ENCODE data around the gene KDM6B.
A peak's percentile ranks its signal among the peaks of the same experiment; 100 is the strongest.

Gene KDM6B

GRCh38 chr17:7823581-7824001 lies 10.4 kb upstream of the KDM6B start:
- DNase-seq (ENCODE audit: low read depth): no peak

DNA sequence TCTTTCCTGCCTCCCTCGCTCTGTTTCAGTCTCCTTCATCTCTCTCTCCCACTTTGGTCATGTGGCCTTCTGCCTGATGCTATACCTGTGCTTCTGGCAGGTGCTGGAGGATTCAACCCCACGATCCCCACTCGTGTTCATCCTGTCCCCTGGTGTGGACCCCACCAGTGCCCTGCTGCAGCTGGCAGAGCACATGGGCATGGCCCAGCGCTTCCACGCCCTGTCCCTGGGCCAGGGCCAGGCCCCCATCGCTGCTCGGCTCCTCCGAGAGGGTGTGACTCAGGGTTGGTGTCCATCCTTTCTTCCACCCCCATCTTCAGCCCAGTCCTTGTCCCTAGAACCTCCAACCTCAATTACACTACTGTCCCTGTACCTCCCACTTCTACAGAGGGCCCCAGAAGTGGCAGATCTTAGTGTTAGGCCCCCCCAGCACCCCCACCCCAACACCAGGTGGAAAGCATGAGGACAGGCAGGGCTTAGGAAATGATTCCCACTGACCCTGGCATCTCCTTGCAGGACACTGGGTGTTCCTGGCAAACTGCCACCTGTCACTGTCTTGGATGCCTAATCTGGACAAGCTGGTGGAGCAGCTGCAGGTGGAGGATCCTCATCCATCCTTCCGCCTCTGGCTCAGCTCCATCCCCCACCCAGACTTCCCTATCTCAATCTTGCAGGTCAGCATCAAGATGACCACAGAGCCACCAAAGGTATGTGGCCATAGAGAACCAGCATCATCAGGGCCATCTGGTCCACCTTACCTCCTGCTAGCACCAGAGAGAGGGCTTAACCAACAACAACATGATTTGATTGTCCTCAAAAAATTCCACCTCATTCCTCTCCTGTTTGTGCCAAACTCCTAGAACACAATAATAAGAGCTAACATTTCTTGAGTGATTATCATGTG lies 9.7 kb upstream of the KDM6B start:
- no peak for DNase-seq (ENCODE audit: low read depth)

DNA sequence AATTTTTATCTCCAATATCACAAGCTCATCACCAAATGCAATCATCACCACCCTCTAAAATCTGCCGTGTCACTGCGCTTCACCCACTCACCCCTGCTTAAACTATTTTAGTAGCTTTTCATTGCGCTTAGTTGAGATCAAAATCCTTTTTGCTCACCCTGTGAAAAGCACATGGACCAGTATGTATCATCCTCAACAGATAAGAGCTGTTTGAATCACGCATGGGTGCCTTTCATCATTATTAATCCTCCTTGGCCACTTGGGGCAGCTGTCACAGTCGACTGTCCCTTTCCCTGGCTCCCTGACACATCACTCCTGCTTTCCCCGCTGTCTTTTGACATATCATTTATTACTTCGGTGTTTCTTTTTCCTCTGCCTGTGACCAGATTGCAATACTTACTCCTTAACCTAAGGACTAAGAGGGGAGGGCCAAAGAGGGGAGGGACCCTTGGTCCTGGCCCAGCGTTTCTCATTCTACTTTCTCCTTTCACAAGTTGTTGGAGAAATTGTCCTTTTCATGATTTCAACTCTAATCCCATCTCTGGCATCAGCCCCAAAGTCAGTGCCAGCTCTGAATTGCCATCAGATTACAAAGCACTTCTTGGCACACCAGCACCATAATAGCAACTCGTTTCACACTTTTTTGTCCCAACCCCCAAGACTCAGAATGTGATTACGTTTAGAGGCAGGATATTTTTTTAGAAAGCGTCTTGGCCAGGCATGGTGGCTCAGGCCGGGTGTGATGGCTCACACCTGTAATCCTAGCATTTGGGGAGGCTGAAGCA lies 8.6 kb upstream of the KDM6B start:
- peak; percentile 28 for DNase-seq (ENCODE audit: low read depth)

- DNase-seq (ENCODE audit: low read depth): no peak
These were observed 3.4 kb upstream of the KDM6B start for GRCh38 chr17:7830616-7831015.

- no peak for DNase-seq (ENCODE audit: low read depth)
These were observed 2.8 kb upstream of the KDM6B start for GRCh38 chr17:7831233-7831632.

- no peak for DNase-seq (ENCODE audit: low read depth)
These were observed 1.6 kb upstream of the KDM6B start for GRCh38 chr17:7832431-7832830.

DNA sequence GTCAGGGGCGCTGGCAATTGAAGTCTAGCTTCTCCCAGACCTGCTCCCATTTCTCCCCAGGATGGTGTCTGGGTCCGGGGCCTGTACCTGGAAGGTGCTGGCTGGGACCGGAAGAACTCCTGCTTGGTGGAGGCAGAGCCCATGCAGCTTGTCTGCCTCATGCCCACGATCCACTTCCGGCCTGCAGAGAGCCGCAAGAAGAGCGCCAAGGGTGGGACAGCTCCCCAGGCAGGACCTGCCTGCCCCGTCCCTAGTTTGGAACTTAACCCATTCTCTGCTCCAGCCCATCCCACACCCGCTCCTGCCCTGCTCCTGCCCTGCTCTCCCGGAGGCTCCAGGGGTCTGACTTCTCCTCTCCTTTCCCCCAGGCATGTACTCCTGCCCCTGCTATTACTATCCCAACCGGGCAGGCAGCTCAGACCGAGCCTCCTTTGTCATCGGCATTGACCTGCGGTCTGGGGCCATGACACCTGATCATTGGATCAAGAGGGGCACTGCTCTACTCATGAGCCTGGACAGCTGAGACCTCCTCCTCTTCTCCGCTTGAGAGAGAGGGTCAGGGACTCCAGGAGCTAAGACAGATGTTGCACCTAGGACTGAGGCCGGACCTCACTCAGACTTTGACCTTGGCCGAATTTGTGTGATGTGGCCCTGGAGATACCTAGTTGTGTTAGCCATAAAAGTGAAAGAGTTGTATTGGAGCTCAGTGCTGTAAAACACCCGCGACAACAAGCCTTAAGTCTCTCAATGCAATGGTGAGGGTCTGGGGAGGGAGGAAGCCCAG lies 814 bp upstream of the KDM6B start:
- no peak for DNase-seq (ENCODE audit: low read depth)

GRCh38 chr17:7834542-7834956 lies 532 bp downstream of the KDM6B start:
- no peak for DNase-seq (ENCODE audit: low read depth)

DNA sequence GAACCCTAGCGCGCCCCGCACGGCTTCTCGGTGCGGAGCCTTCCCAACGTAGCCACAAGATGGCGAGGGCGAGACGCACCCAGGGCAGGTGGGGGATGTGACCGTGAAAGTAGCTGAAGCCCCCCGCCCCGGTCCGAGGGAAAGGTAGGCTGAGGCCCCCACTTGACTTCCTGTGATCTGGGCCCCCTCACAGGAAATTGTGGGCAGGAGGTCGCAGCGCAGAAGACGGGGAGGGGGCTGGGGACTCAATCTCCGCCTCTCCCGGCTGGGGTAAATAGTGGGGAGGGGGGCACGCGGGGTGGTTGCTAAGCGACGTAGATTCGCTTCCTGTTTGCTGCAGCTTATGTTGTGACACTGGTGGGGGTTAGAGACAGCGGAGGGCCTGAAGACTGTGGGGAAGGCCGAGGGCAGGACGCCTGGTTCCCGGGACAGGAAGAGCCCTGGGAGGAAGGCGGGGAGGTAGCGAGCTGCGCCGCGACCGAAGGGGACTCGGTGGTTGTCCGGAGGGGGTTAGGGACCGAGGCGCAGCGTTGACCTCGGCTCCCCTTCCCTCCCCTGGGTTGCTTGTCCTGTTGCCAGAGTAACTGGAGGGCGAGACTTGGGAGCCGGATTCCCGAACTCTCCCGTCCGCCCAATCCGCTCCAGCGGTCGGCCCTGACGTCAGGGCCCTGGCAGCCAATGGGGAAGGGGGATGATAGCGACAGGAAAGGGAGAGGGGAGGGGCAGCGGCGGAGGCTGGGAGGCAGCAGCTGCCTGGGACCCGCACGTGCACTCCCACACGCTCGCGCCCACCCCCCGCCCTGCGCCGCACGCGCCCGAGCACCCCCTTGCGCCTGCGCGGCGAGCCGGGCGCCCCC lies 1.2 kb downstream of the KDM6B start:
- peak; percentile 98 for DNase-seq (ENCODE audit: low read depth)

DNA sequence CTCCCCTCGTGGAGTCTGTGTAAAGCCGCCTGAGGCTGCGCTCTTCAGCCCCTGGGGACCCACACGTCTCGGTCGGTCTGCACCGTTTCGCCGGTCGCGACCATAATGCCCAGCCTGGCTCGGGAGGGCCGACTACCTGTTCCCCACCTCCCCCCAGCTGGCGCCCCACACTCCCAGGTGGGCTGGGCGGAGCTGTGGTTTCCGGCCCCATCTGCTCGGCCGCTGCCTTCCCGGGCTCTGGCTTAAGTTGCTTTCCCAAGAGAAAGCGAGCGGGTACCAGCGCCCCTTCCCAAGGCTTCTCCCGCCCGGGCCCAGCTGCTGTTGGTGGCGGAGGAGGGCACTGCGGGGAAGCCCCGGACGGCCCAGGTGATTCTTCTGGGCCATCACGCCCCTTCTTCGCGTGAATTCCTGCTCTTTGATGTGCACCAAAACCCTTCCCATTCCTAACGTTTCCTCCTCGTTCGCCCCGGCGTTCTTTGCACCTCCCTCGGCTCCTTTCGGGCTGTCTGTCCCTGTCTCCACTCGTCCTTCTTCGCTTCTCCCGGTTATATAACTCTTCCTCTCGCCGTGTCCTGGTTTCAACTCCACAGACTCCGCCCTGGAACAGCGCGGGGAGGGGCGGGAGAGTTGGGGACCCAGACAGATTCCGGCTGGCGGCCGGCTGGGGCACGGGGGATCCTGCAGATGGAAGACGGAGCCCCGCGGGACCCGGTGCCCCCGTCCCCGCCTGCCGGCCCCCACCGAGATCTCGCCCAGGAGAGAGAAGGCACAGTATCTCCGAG lies 2.0 kb downstream of the KDM6B start:
- peak; percentile 70 for DNase-seq (ENCODE audit: low read depth)

DNA sequence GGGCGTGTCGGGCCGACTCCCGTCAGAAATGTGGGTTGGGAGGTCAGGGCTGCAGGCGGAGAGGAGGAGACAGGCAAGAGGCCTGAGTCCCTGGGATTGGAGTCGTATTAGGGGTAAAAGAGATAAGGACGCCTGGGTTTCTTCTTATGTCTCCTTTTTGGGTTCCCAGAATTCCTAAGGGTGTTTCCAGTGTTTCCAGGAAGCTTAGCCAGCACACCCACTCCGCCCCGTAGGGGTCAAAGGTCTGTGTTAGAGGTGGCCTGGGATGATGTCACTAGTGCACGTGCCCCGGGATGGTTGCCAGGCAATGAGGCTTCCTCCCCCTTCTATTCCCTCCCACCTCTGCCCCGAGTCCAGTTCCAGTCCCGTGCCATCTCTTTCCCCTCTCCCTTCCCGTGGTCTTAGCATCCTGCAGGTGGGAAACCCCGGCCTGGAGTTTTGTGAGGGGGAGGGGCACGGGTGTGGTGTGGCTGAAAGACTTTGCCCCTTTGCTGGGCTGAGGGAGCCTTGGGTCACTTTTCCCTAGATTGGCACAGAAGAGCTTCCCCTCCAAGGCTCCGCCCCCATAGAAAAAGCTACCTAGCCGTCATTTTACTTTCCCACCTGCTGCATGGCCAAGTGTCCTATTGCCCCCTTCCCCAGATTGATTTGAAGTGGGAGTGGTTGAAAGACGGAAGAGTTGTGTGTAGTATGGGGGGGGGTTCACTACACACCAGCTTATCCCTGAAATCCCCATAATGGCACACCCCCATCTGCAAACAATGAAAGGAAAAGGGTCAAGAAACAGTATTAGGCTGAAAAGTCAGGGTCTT lies 2.8 kb downstream of the KDM6B start:
- peak; percentile 98 for DNase-seq (ENCODE audit: low read depth)

DNA sequence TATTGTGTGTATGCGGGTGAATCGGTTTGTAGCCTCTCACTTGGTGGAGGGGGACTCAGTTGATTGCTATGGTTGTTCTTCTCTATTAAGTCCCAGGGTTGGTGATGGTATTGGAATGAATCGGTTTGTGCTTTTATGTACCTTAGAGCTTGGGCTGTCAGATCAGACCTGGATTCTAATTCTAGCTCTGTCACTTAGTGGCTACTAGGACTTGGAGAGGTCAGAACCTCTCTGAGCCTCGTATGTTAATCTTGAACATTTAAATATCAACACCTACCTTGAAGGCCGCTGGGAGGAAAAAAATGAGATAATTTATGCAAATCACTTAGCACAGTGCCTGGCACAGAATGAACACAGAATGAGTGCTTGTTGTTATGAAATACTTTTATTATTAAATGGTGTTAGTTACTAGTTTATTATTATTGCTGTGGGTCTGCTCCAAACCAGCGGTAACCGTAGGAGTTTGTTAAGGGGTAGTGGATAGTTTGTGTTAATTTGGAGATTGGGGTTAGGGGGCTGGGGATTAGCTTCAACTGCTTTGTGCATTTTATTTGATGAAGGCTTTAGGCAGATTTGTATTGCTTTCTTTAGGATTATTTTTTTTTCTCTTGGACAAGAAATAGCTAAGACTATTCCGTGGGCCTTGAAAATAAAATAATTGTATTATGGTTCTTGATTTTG lies 3.5 kb downstream of the KDM6B start:
- DNase-seq (ENCODE audit: low read depth): no peak

GRCh38 chr17:7838090-7839075 lies 4.4 kb downstream of the KDM6B start:
- DNase-seq (ENCODE audit: low read depth): peak; percentile 49

DNA sequence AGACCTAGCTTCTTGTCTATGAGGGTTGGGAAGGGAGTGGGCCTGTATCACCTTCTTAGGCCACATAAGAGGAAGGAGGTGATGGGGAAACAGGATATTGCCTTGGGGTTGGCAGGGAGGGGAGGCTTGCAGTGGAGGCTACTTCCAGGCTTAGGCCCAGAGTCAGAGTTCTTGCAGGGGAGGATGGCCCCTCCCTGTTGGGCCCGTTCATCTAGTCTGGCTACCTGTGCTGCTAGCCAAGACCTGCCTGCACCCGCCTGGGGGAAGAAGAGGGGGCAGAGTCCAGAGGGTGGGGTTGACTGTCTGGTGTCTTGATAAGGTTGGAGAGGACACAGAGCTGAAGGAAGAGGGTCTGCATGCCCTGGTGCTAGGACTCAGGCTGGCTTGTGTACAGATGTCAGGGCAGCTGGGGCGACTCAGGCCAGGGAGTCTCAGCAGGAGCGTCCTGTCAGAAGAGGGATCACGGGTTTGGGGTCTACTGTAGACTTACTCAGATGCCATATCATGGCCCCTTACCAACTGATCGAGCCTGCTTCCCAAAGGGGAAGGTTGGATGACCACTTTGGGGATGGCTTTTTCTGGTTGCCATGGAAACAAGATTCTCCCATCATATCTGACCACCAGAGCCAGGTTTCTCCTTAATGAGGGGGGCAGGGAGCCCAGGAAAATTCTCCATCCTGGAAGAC lies 5.3 kb downstream of the KDM6B start:
- DNase-seq (ENCODE audit: low read depth): no peak

DNA sequence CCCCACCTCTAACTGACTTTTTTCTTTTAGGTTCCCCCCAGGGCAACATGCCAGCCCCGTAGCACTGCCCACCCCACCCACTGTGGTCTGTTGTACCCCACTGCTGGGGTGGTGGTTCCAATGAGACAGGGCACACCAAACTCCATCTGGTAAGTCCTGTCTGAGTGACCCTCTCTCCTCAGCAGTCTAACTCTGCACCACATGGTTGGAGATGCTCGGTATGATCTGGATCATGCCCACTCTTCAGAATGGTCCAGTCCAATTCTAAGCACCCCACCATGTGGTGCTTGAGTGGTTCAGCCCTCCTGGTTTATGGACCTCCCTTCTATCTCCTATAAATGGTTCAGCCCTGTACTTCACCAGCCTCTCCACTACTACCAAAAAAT lies 5.9 kb downstream of the KDM6B start:
- peak; percentile 72 for DNase-seq (ENCODE audit: low read depth)

- DNase-seq (ENCODE audit: low read depth): no peak
These were observed 6.4 kb downstream of the KDM6B start for GRCh38 chr17:7840441-7840840.

DNA sequence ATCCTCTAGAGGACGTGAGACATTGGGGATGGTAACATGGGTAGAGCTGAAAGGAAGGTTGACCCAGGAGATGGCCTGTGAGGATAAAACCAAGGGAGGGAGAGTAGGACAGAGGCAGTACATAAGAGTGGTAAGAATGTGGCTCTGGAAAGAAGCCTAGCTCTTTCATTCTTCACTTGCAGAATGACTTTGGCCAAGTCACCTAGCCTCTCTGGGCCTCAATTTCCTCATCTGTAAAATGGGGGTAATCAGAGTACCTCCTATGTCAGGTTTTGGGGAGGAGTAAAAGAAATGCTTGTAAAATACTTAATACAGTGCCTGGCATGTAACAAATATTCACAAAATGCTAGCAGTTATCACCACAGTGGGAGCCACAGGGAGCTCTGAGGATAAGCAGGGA lies 6.9 kb downstream of the KDM6B start:
- DNase-seq (ENCODE audit: low read depth): no peak
